ENCODE results near the gene RGS16.
A peak's percentile ranks its signal among the peaks of the same experiment; 100 is the strongest.

- TF ChIP-seq CTCF (IDR thresholded peaks at IDR 0.05) (no peak), POLR2A (IDR thresholded peaks at IDR 0.05) (peak; percentile 47 to 54)
Measured at GRCh38 chr1:182614796-182615454, 10.7 kb upstream of the RGS16 start.

Data from uterus (tissue), 2 donors.